ENCODE data around the gene RAD51B.

GRCh38 chr14:68539789-68540188 lies 720.2 kb downstream of the RAD51B start:
- TF ChIP-seq ZNF776 (CRISPR knock-in tag; IDR thresholded peaks at IDR 0.05) (no peak), MIER3 (CRISPR knock-in tag; IDR thresholded peaks at IDR 0.05; ENCODE audit: borderline replicate concordance) (no peak), ZNF570 (CRISPR knock-in tag; IDR thresholded peaks at IDR 0.05; ENCODE audit: borderline replicate concordance) (no peak), ATAD3A (CRISPR knock-in tag; IDR thresholded peaks at IDR 0.05) (no peak), SIN3A (IDR thresholded peaks at IDR 0.05; ENCODE audit: borderline replicate concordance, low read depth, low read length) (no peak), RFX5 (IDR thresholded peaks at IDR 0.05; ENCODE audit: low read depth, low read length) (no peak), YY1 (IDR thresholded peaks at IDR 0.05; ENCODE audit: insufficient read depth, insufficient replicate concordance, low read depth, low read length) (no peak), THRA (CRISPR knock-in tag; IDR thresholded peaks at IDR 0.05; ENCODE audit: borderline replicate concordance) (no peak), ZBTB4 (CRISPR knock-in tag; IDR thresholded peaks at IDR 0.05; ENCODE audit: borderline replicate concordance) (no peak), POLR2AphosphoS2 (IDR thresholded peaks at IDR 0.05; ENCODE audit: low read depth, low read length) (no peak), MXI1 (IDR thresholded peaks at IDR 0.05; ENCODE audit: borderline replicate concordance, low read depth, low read length) (no peak), USF2 (IDR thresholded peaks at IDR 0.05; ENCODE audit: low read depth, low read length) (no peak), USF2 (CRISPR knock-in tag; IDR thresholded peaks at IDR 0.05; ENCODE audit: borderline replicate concordance) (no peak), ZFP37 (CRISPR knock-in tag; IDR thresholded peaks at IDR 0.05; ENCODE audit: borderline replicate concordance) (no peak), EZH2 (conservative IDR thresholded peaks at IDR 0.05; ENCODE audit: low read depth, low read length) (no peak)

Measured in HepG2 (cell line).